Erythroblast (primary cell): ENCODE measurements around the gene MTF2.

Experiments
- GATA1 ChIP-seq: IDR thresholded peaks from 2 replicates; pipeline ENCODE4 v1.6.1; 2011; ENCODE audit warnings: low read depth, mild to moderate bottlenecking, control low read depth, low read length, moderate library complexity
- POLR2A ChIP-seq: IDR thresholded peaks from 2 replicates; pipeline ENCODE4 v1.6.1; 2011; ENCODE audit warnings: mild to moderate bottlenecking, low read length

DNA sequence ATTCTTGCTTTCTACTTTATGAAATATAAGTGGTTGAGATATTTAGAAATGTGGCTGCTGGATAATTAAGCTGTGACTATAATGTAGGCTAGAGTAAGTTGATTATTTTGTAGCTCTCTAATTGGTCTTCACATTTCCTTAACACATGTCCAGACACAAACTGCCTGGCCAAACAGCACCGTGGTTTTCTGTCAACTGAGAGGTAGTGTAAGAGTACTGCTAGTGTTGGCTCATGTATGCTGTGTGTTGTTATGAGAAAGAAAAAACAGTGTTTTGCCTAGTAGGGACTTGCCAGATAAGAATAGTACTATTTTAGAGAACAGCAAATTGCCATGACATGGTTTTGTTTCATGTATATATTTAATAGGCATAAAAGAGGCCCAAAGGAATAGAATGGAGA, 64.1 kb downstream of the MTF2 start:
- TF ChIP-seq POLR2A (no peak), GATA1 (no peak)
